B cell (primary cell): ENCODE results near the gene UGT3A1.

Experiments used
- EZH2 ChIP-seq: IDR thresholded peaks from 2 replicates; pipeline ENCODE4 v1.6.1; 2012; ENCODE audit warnings: borderline replicate concordance, low read depth, mild to moderate bottlenecking, moderate library complexity, low read length; ENCODE audit not compliant: insufficient read depth, poor library complexity, severe bottlenecking
- TF ChIP-seq, protein P1 (sequence below): fragments of 200-600 bp; IDR thresholded peaks from one replicate; pipeline ENCODE4 v1.8.0; 2022; ENCODE audit warnings: antibody characterized with exemption, mild to moderate bottlenecking

- TF ChIP-seq, protein P1, sequence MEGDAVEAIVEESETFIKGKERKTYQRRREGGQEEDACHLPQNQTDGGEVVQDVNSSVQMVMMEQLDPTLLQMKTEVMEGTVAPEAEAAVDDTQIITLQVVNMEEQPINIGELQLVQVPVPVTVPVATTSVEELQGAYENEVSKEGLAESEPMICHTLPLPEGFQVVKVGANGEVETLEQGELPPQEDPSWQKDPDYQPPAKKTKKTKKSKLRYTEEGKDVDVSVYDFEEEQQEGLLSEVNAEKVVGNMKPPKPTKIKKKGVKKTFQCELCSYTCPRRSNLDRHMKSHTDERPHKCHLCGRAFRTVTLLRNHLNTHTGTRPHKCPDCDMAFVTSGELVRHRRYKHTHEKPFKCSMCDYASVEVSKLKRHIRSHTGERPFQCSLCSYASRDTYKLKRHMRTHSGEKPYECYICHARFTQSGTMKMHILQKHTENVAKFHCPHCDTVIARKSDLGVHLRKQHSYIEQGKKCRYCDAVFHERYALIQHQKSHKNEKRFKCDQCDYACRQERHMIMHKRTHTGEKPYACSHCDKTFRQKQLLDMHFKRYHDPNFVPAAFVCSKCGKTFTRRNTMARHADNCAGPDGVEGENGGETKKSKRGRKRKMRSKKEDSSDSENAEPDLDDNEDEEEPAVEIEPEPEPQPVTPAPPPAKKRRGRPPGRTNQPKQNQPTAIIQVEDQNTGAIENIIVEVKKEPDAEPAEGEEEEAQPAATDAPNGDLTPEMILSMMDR: no peak
- no peak for TF ChIP-seq EZH2
Measured at GRCh38 chr5:35902046-35902672, 89.0 kb downstream of the UGT3A1 start.
